ENCODE measurements around the gene ITGA11.

GRCh38 chr15:68334661-68335124 lies 97.3 kb downstream of the ITGA11 start:
- TF ChIP-seq RAD21 (IDR thresholded peaks at IDR 0.05; ENCODE audit: low read length) (no peak), CTCF (IDR thresholded peaks at IDR 0.05) (no peak), POLR2AphosphoS5 (IDR thresholded peaks at IDR 0.05; ENCODE audit: low read depth, low read length) (no peak), USF2 (IDR thresholded peaks at IDR 0.05; ENCODE audit: borderline replicate concordance, low read depth, low read length) (no peak), MEF2A (IDR thresholded peaks at IDR 0.05; ENCODE audit: borderline replicate concordance, low read depth) (no peak), EP300 (IDR thresholded peaks at IDR 0.05; ENCODE audit: borderline replicate concordance in 1 of 2, low read depth in 1 of 2, low read length in 1 of 2) (no peak), RCOR1 (IDR thresholded peaks at IDR 0.05; ENCODE audit: low read length) (no peak)
- TF ChIP-seq, protein P1, sequence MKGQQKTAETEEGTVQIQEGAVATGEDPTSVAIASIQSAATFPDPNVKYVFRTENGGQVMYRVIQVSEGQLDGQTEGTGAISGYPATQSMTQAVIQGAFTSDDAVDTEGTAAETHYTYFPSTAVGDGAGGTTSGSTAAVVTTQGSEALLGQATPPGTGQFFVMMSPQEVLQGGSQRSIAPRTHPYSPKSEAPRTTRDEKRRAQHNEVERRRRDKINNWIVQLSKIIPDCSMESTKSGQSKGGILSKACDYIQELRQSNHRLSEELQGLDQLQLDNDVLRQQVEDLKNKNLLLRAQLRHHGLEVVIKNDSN (IDR thresholded peaks at IDR 0.05; ENCODE audit: borderline replicate concordance, low read depth), result no peak

Measured in SK-N-SH (cell line).